Panc1 (cell line): Measurements from ENCODE around the gene KLHL8.

Experiments used
- CTCF ChIP-seq: fragments of 450-650 bp; IDR thresholded peaks from 2 replicates; pipeline ENCODE4 v1.5.1; 2017; ENCODE audit warnings: mild to moderate bottlenecking
- POLR2AphosphoS5 ChIP-seq: IDR thresholded peaks from 2 replicates; pipeline ENCODE4 v1.6.1; 2012; ENCODE audit warnings: mild to moderate bottlenecking, low read depth, low read length, moderate library complexity
- TCF7L2 ChIP-seq: IDR thresholded peaks from 2 replicates; pipeline ENCODE4 v1.6.1; 2011; ENCODE audit warnings: mild to moderate bottlenecking, low read depth, low read length, inconsistent platforms

DNA sequence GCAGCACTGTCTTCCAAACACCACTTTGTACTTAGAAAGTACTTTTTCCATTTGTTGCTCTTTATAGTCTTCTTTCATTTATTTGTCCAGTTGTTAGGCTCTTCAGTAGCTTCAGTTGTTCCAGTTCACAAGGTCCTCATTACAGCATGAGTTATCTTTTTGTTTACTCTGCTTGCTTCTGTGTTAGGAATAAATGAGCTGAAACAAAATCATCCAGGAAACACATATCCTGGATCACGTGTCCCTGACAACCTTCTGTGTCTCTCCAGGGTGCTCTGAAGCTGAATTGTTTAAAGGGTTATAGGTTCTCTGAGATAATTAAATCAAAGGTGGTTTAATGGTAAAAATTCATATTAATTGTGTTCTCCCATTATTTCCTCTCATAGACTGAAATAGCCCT lies 19.9 kb upstream of the KLHL8 start:
- TF ChIP-seq CTCF (no peak), POLR2AphosphoS5 (no peak), TCF7L2 (no peak)
